ENCODE measurements around the gene UXS1.

- TF ChIP-seq SP1 (IDR thresholded peaks at IDR 0.05) = no peak
- no peak for TF ChIP-seq BHLHE40 (IDR thresholded peaks at IDR 0.05; ENCODE audit: borderline replicate concordance)
- TF ChIP-seq TARDBP (IDR thresholded peaks at IDR 0.05) = no peak
- TF ChIP-seq NFRKB (IDR thresholded peaks at IDR 0.05) = no peak
- no peak for TF ChIP-seq PKNOX1 (IDR thresholded peaks at IDR 0.05)
- TF ChIP-seq FOXA1 (IDR thresholded peaks at IDR 0.05) = no peak
Measured at GRCh38 chr2:106061611-106062349, 132.3 kb downstream of the UXS1 start.

All from HEK293T (cell line).